Fibroblast of upper back skin (primary cell): ENCODE results near the gene ACVR2A.

Experiments used
- DNase-seq: peaks from one replicate; pipeline ENCODE4 v3.0.0-alpha.2; 2013

ACVR2A gene

GRCh38 chr2:147927053-147927588 lies 82.3 kb downstream of the ACVR2A start:
- no peak for DNase-seq

- no peak for DNase-seq
Observed at GRCh38 chr2:147933931-147934330, 89.1 kb downstream of the ACVR2A start.

- DNase-seq, result no peak
Observed at GRCh38 chr2:147934881-147935620, 90.2 kb downstream of the ACVR2A start.

GRCh38 chr2:147937744-147938349 lies 93.0 kb downstream of the ACVR2A start:
- DNase-seq, result peak; percentile 22

DNA sequence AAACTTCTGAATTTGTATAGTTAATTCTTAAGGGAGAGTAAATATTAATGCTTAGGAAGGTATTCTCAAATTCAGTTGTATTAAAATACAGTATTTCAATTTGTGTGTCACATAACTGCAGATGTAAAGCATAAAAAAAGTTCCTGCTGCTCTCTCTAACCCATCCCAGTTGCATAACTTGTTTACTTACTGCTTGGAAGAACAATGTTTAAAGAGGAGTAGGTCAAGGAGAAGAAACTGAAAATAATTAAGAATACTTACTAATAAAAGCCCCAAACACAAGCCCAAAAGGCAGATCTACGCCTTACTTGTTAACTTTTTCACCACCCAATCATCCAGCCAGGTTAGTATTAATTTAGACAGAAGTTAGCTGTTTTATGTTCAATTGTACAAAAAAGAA lies 94.5 kb downstream of the ACVR2A start:
- DNase-seq, result no peak

DNA sequence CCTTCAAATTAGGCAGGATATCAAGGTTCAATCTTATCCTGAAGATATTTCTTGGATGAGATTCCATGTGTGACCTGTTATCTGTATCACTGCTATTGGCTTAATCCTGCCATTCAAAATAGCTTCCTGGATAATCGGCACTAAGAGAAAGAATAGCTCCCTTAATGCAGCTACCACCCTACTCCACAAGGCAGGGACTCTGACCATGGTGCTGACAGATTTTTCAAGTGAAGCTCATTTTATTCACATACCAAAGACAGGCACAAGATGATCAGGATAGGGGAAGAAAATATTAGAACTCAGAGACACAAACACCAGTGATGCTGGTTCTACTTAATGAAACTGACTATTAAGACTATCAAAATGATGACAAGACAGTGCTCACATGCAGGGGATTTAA lies 100.8 kb downstream of the ACVR2A start:
- peak; percentile 22 for DNase-seq

DNA sequence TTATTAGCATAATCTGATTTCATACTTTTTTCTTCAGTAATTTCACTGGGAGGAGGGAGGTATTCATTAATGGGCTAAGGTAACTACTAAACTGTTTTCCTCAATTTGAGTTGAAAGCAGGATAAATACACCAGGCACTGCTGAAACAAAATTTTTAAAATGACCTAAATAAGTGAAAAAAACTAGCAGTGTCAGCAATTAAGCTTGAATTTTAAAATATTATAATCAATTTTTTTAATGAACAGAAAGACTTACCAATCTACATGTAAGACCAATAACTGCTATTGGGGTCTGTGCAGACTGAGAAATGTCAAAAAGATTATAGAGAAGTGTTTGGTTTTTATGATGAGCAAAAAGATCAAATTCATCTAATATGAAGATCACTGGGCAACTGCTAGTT lies 107.3 kb downstream of the ACVR2A start:
- DNase-seq, result no peak

DNA sequence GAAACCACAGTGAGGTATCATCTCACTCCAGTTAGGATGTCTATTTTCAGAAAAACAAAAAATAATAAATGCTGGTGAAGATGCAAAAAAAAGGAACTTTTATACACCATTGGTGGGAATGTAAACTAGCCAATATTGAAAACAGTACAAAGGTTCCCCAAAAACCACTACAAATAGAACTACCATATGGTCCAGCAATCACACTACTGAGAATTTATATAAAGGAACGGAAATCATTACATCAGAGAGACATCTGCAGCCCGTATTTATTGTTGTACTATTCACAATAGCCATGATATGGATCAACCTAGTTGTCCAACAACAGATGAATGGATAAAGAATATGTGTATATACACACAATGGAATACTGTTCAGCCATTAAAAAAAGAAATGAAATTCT lies 123.7 kb downstream of the ACVR2A start:
- DNase-seq, result no peak

GRCh38 chr2:147976102-147976501 lies 131.3 kb downstream of the ACVR2A start:
- DNase-seq, result no peak

- DNase-seq, result no peak
Observed at GRCh38 chr2:147977679-147978078, 132.8 kb downstream of the ACVR2A start.
